22Rv1 (cell line): Measurements from ENCODE around the gene RAD51.
A peak's percentile ranks its signal among the peaks of the same experiment; 100 is the strongest.

ENCODE experiments used
- H3K27ac ChIP-seq: fragments of 450-650 bp; 2 replicates; pipeline ENCODE4 v1.5.1; 2017
- CTCF ChIP-seq: fragments of 450-650 bp; IDR thresholded peaks from 2 replicates; pipeline ENCODE4 v1.5.1; 2017; ENCODE audit warnings: mild to moderate bottlenecking
- ZFX ChIP-seq: fragments of 450-650 bp; IDR thresholded peaks from 2 replicates; pipeline ENCODE4 v1.6.1; 2017; ENCODE audit warnings: antibody characterized with exemption, borderline replicate concordance

RAD51 gene

DNA sequence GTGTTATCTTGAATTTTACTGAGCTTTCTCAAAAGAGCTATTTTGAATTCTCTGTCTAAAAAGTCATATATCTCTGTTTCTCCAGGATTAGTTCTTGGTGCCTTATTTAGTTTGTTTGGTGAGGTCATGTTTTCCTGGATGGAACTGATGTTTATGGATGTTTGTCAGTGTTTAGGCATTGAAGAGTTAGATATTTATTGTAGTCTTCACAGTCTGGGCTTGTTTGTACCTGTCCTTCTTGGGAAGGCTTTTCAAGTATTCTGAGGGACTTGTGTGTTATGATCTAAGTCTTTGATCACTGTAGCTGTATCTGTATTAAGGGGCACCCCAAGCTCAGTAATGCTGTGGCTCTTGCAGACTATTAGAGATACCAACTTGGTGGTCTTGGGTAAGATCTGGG is 10.6 kb upstream of the RAD51 start:
- H3K27ac ChIP-seq: no peak overlapping the region
- TF ChIP-seq CTCF (no peak), ZFX (no peak)

DNA sequence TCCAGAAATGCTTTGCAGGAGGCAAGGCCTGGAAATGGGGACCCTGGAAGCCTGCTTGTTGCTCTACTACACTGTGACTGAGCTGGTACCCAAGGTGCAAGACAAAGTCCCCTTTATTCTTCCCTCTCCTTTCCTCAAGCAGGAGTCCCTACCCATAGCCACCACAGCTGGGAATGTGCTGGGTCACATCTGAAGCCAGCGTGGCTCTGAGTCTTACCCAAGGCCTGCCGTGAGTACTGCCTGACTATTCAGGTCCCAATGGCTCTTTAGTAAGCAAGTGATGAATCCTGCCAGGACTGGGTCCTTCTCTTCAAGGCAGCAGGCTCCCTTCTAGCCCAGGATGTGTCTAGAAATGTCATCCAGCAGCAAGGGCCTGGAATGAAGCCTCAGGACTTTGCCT is 9.6 kb upstream of the RAD51 start:
- TF ChIP-seq CTCF: no peak
- H3K27ac ChIP-seq: no peak overlapping the region

GRCh38 chr15:40688932-40689799 is 5.8 kb upstream of the RAD51 start:
- no peak for TF ChIP-seq ZFX
- TF ChIP-seq CTCF: no peak
- no peak overlapping the region for H3K27ac ChIP-seq

- H3K27ac ChIP-seq: peak overlapping the region; percentile 42
- TF ChIP-seq ZFX: no peak
These were observed 3.2 kb upstream of the RAD51 start for GRCh38 chr15:40691737-40692136.

DNA sequence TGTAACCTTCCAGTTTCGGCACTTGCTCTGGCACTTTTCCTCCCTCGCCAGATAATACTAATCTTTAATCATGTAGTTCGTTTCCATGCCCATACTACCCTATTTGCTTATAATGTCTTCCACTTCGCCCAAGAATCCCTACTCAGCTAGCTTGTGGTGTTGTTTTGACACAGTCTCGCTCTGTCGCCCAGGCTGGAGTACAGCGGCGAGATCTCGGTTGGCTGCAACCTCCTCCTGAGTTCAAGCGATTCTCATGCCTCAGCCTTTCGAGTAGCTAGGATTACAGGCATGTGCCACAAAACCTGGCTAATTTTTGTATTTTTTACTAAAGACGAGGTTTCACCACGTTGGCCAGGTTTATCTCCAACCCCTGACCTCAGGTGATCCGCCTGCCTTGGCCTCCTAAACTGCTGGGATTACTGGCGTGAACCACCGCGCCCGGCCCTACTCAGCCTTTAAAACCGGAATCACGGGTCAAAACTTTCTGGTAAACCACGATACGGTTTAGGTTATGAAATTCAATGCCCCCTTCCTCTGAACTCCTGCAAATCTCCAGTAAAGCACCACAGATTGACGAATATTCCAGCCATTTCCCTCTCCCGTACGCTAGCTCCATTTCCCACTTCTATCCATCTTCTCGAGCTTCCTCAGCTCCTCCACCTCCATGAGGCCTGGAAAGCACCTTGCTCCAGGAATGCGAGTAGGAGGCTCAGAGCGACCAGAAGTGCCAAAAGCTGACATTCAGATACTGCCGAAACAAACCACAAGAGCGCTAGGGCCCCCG is 878 bp upstream of the RAD51 start:
- TF ChIP-seq ZFX: no peak
- TF ChIP-seq CTCF: no peak
- peak overlapping the region; percentile 98 for H3K27ac ChIP-seq

GRCh38 chr15:40695469-40695890 is 506 bp downstream of the RAD51 start:
- TF ChIP-seq CTCF (no peak), ZFX (no peak)
- H3K27ac ChIP-seq: peak overlapping the region; percentile 98

DNA sequence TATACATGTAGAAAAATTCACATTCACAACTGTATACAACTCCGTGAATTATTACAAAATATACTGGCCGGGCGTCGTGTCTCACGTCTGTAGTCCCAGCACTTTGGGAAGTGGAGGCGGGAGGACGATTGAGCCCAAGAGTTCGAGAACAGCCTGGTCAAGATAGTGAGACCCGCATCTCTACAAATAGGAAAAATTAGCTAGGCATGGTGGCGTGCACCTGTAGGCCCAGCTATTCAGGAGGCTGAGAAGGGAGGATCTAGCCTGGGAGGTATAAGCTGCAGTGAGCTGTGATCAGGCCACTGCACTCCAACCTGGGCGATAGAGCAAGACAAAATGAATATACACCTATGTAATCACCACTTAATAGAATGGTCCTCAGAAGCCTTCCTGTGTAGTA is 1.3 kb downstream of the RAD51 start:
- peak overlapping the region; percentile 98 for H3K27ac ChIP-seq
- TF ChIP-seq CTCF (no peak), ZFX (no peak)
